DND-41 (cell line): ENCODE results near the gene MIDN.

Source experiments
- ATAC-seq: fragments of 200-7000 bp; cut with Tn5 transposase; 3 replicates; pipeline ENCODE4 v1.9.1; 2021; ENCODE audit warnings: low read depth; ENCODE audit not compliant: insufficient read depth
- DNase-seq: peaks from one replicate; pipeline ENCODE4 v3.0.0-alpha.2; 2020
- H2AFZ ChIP-seq: 2 replicates; pipeline ENCODE4 v1.6.0; 2012; ENCODE audit warnings: low read depth, low read length
- H3K27ac ChIP-seq: 2 replicates; pipeline ENCODE4 v1.5.1; 2012; ENCODE audit warnings: low read length, inconsistent platforms
- H3K27me3 ChIP-seq: fragments of 200-600 bp; sonication (generic); 2 replicates; pipeline ENCODE4 v1.6.0; 2012; ENCODE audit warnings: low read length, mild to moderate bottlenecking, inconsistent platforms; ENCODE audit not compliant: insufficient read depth, poor library complexity
- H3K36me3 ChIP-seq: 2 replicates; pipeline ENCODE4 v1.5.1; 2012; ENCODE audit warnings: low read length, inconsistent platforms; ENCODE audit not compliant: insufficient read depth
- H3K4me1 ChIP-seq: 2 replicates; pipeline ENCODE4 v1.5.1; 2012; ENCODE audit warnings: mild to moderate bottlenecking, low read length; ENCODE audit not compliant: insufficient read depth
- H3K4me2 ChIP-seq: 2 replicates; pipeline ENCODE4 v1.6.0; 2012; ENCODE audit warnings: mild to moderate bottlenecking, moderate library complexity, low read length, inconsistent platforms; ENCODE audit not compliant: insufficient read depth
- H3K4me3 ChIP-seq, 2 experiments: fragments of 200-600 bp in 1 of 2; shearing (Covaris generic) in 1 of 2; 2 replicates each; pipeline ENCODE4 v1.5.1; 2012 to 2016; ENCODE audit warnings: inconsistent platforms in 2 of 2, low read length in 2 of 2, mild to moderate bottlenecking in 2 of 2, low read depth in 1 of 2, moderate library complexity in 1 of 2
- H3K79me2 ChIP-seq: 2 replicates; pipeline ENCODE4 v1.6.0; 2012; ENCODE audit warnings: low read length, inconsistent platforms; ENCODE audit not compliant: insufficient read depth
- H3K9ac ChIP-seq: 2 replicates; pipeline ENCODE4 v1.6.0; 2012; ENCODE audit warnings: low read depth, mild to moderate bottlenecking, inconsistent platforms, low read length, moderate library complexity
- H3K9me3 ChIP-seq: 2 replicates; pipeline ENCODE4 v1.5.1; 2012; ENCODE audit warnings: low read length, moderate library complexity, mild to moderate bottlenecking, inconsistent platforms; ENCODE audit not compliant: insufficient read depth, severe bottlenecking
- H4K20me1 ChIP-seq: 2 replicates; pipeline ENCODE4 v1.6.0; 2012; ENCODE audit warnings: low read length; ENCODE audit not compliant: insufficient read depth
- EZH2 ChIP-seq: IDR thresholded peaks from 3 replicates; pipeline ENCODE4 v1.6.1; 2012; ENCODE audit warnings: borderline replicate concordance, low read depth, mild to moderate bottlenecking, moderate library complexity, low read length, inconsistent platforms; ENCODE audit not compliant: severe bottlenecking
- TF ChIP-seq, protein P1 (sequence below): IDR thresholded peaks from 2 replicates; pipeline ENCODE4 v1.5.1; 2012; ENCODE audit warnings: borderline replicate concordance, low read length, moderate library complexity, mild to moderate bottlenecking; ENCODE audit not compliant: poor library complexity, severe bottlenecking; ENCODE audit errors: extremely low read depth

MIDN gene

DNA sequence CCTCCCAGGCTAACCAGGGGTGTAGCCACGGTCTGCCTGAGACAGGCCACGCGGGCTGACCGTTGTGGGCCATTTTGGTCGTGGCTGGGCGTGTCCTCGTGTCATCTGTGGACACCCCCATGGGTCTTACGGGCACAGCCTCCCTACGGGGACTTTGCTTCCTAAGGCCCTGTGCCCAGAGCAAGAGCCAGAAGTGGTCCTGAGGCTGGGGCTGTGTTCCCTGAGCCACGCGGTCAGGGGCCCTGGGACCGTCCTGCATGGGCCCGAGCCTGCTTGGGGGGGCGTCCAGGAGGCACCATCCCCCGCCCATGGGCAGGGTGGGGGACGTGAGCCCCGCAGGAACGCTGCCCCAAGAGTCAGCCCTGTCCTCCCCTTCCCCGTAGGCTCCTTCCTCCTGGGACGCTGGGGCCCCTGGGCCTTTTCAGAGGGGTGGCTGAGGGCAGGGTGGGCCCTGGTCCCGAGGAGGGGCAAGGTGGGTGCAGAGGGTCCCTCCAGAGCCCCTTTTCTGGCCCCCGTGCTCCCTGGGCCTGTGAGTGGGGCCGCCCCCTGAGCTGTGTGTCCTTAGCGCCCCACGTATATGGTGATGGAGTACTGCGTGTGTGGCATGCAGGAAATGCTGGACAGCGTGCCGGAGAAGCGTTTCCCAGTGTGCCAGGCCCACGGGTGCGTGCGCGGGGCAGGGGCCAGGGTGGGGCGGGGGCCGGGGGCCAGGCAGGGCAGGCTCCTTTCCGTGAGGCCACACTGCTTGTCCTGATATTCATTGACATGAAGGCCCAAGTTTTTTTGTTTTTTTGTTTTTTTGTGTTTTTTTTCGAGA, 29.4 kb upstream of the MIDN start:
- H3K27ac ChIP-seq, result no peak overlapping the region
- DNase-seq, result no peak
- peaks cover 78% of the 10 kb centered on the region for H3K36me3 ChIP-seq

DNA sequence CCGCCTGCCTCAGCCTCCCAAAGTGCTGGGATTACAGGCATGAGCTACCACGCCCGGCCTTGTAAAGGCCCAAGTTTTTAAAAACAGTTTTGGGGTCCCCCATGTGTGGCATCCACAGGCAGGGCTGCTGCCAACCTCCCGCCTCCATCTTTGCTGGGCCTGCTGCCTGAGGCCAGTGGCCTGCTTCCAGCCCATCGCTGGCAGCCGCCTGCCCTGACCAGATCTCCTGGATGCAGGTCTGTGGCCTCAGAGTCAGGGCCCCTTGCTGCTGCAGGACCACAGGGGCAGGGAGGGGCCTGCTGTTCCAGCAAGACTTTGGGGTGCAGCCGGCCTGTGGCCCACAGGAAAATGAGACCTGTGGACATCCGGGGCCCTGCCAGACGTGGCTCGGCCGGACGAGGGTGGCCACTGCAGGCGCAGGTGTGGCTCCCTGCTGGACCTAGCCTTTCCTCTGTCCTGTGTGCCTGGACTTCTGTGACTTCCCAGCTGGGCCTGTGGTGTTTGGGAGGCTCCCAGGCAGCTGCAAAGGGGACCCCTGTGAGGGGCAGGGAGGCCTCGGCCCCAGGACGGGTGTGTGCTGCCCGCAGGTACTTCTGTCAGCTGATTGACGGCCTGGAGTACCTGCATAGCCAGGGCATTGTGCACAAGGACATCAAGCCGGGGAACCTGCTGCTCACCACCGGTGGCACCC, 28.5 kb upstream of the MIDN start:
- Histone ChIP-seq H3K9me3 (no peaks in the 10 kb centered on the region), H3K9ac (no peak overlapping the region)
- TF ChIP-seq, protein P1, sequence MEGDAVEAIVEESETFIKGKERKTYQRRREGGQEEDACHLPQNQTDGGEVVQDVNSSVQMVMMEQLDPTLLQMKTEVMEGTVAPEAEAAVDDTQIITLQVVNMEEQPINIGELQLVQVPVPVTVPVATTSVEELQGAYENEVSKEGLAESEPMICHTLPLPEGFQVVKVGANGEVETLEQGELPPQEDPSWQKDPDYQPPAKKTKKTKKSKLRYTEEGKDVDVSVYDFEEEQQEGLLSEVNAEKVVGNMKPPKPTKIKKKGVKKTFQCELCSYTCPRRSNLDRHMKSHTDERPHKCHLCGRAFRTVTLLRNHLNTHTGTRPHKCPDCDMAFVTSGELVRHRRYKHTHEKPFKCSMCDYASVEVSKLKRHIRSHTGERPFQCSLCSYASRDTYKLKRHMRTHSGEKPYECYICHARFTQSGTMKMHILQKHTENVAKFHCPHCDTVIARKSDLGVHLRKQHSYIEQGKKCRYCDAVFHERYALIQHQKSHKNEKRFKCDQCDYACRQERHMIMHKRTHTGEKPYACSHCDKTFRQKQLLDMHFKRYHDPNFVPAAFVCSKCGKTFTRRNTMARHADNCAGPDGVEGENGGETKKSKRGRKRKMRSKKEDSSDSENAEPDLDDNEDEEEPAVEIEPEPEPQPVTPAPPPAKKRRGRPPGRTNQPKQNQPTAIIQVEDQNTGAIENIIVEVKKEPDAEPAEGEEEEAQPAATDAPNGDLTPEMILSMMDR, result no peak
- no peak for TF ChIP-seq EZH2

More for the DNA sequence above, 29.4 kb upstream of the MIDN start:
- Histone ChIP-seq H4K20me1 (peaks cover 58% of the 10 kb centered on the region), H3K79me2 (peaks cover 59% of the 10 kb centered on the region), H3K9me3 (no peaks in the 10 kb centered on the region), H2AFZ (no peak overlapping the region), H3K4me3 (no peak overlapping the region), H3K9ac (no peak overlapping the region), H3K27me3 (no peaks in the 10 kb centered on the region), H3K4me2 (no peak overlapping the region), H3K4me1 (no peaks in the 10 kb centered on the region)
- TF ChIP-seq EZH2, result no peak
- TF ChIP-seq, protein P1, result no peak
- no peak for ATAC-seq

DNA sequence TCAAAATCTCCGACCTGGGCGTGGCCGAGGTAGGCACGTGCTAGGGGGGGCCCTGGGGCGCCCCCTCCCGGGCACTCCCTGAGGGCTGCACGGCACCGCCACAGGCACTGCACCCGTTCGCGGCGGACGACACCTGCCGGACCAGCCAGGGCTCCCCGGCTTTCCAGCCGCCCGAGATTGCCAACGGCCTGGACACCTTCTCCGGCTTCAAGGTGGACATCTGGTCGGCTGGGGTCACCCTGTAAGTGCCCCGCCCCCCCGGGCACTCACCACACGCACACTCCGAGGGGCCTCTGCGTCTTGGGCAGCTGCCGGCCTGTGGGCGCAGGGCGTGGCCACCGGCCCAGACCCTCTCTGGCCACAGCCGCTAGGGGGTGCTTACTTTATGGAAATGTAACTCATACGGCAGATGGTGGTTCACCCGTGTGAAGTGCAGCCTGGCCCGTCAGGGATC, 27.9 kb upstream of the MIDN start:
- Histone ChIP-seq H4K20me1 (peaks cover 52% of the 10 kb centered on the region), H3K27me3 (no peaks in the 10 kb centered on the region), H3K4me3 (no peak overlapping the region), H3K9ac (no peak overlapping the region), H2AFZ (no peak overlapping the region), H3K4me1 (no peaks in the 10 kb centered on the region), H3K79me2 (peaks cover 44% of the 10 kb centered on the region), H3K36me3 (peaks cover 79% of the 10 kb centered on the region), H3K9me3 (no peaks in the 10 kb centered on the region), H3K27ac (no peak overlapping the region), H3K4me2 (no peak overlapping the region)
- no peak for ATAC-seq
- no peak for DNase-seq
- TF ChIP-seq EZH2, result no peak
- TF ChIP-seq, protein P1, result no peak

More for the DNA sequence above, 28.5 kb upstream of the MIDN start:
- H2AFZ ChIP-seq, result no peak overlapping the region
- ATAC-seq (no peak), DNase-seq (no peak)
- no peak overlapping the region for H3K27ac ChIP-seq
- no peaks in the 10 kb centered on the region for H3K4me1 ChIP-seq
- H3K36me3 ChIP-seq, result peaks cover 79% of the 10 kb centered on the region
- no peaks in the 10 kb centered on the region for H3K27me3 ChIP-seq
- no peak overlapping the region for H3K4me2 ChIP-seq
- peaks cover 57% of the 10 kb centered on the region for H4K20me1 ChIP-seq
- H3K79me2 ChIP-seq, result peaks cover 49% of the 10 kb centered on the region
- H3K4me3 ChIP-seq, result no peak overlapping the region
